GM19023 (cell line): ENCODE measurements around the gene FNDC10.
A peak's percentile ranks its signal among the peaks of the same experiment; 100 is the strongest.
"Not testable (repeated sequence)": the region's sequence is repeated elsewhere in the genome, so short reads cannot be mapped to it uniquely, and the experiment has no call there.

Experiments used
- ATAC-seq: cut with Tn5 transposase; IDR thresholded peaks from one replicate; pipeline ENCODE4 v1.9.1; 2021; ENCODE audit warnings: mild to moderate bottlenecking, moderate library complexity; ENCODE audit not compliant: unreplicated experiment

Gene FNDC10

GRCh38 chr1:1599935-1600860 lies at the start of gene FNDC10:
FNDC10 (minus strand) TSS chr1:1600135; CDS start chr1:1600015, 120 bp downstream.
- ATAC-seq = no peak

DNA sequence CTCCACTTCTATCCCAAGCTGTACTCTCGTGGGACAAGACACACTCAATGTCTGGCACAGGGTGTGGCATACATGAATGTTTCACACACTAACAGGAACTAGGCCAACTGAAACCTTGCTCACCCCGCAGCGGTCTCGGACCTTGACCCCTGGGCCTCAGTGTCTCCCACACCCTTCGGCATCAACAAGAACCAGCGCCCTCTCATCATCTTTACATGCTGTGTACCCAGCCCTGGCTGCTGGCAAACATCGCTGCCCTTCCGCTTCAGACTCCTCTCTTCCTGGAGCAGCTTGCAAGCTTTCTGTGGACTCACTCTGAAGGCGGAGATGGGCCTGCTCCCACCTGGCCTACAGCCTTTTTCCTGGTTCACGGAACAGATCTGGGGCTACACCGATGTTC lies 48.3 kb upstream of the FNDC10 start:
- not testable (repeated sequence) for ATAC-seq

DNA sequence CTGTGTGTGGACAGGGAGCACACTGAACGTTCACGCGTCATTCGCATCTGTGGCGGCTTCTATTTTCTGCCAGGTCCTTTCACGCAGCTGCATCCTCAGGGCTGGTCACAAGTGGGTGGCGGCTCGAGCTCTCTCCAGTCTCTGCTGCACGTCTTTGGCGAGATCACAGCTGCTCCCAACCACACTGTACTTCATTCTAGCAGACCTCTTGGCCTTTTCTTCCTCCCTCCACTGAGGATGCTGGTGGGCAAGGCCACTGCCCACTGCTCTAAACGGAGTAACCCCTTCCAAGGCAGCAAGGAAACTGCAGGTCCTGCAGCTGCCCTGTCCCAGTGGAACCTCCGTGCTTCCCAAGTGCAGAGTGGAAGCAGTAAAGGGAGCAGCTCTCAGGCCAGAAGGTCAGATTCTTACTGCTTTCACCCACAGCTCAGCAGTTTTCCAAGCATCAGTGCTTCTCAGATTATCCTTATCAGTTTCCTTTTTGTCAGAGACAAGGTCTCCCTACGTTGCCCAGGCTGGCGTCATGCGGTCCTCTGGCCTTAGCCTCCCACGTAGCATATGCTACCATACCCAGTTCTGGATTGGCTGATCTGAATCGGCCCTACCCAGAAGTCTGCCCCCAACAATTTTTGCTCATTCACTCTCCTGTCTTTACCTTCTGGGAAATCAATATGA lies 47.8 kb upstream of the FNDC10 start:
- ATAC-seq = not testable (repeated sequence)

DNA sequence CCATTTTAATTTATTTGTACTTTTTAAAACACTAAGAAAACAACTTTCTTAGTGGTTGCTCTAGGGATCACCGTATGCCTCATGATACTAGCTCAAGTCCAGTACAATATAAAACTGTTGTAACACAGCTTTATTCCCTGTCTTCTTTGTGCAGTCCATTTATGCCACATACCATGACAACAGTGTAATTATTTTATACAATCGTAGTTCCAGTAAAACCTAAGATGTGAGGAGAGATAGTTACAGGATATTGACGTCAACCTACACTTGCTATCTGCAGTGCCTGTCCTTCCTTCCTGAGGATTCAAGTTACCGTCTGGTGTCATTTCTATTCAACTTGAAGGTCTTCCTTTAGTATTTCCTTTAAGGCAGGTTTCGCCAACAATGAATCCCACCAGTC lies 46.4 kb upstream of the FNDC10 start:
- not testable (repeated sequence) for ATAC-seq

- not testable (repeated sequence) for ATAC-seq
Observed at GRCh38 chr1:1640711-1641461, 41.0 kb upstream of the FNDC10 start.

GRCh38 chr1:1640081-1640480 lies 40.1 kb upstream of the FNDC10 start:
- ATAC-seq = not testable (repeated sequence)

GRCh38 chr1:1639368-1639767 lies 39.4 kb upstream of the FNDC10 start:
- ATAC-seq = not testable (repeated sequence)

- not testable (repeated sequence) for ATAC-seq
Observed at GRCh38 chr1:1638528-1638927, 38.6 kb upstream of the FNDC10 start.

DNA sequence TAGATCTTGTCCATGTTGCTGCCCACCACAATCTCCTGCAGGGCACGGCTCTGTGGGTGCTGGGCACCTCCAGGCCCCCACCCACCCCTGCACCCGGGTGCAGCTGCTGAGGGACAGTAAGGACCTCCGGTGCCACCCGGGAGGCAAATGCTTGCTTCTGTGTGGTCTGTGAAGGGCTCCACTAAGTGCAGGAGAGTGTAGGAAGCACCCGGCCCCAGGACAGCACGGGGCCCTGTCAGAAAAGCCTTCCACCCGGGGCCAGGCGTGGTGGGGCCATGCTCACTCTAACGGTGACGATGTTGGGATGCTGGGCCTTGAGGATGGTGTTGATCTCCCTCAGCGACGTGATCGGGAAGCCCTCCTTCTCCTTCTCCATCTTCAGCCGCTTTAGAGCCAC lies 37.5 kb upstream of the FNDC10 start:
- ATAC-seq = not testable (repeated sequence)

- not testable (repeated sequence) for ATAC-seq
Observed at GRCh38 chr1:1636621-1637478, 36.9 kb upstream of the FNDC10 start.

GRCh38 chr1:1634613-1635012 lies 34.7 kb upstream of the FNDC10 start:
- ATAC-seq = not testable (repeated sequence)

DNA sequence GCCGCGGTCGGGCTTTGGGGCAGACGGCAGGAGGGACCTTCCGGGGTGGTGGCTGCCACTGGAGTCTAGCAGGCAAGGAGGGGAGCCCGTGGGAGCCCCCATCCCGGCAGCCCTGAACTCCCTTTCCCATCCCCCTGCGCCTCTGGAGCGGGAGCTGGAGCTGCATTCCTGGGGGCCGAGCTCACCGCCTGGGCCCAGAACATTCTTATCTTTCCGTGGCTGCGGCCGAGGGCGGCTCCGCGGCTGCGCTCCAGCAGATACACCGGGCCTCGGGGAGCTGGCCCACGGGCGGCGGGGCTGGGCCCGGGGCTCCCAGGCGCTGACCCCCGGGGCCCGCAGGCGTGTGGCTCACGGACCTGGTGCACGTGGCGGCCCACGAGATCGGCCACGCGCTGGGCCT lies 33.5 kb upstream of the FNDC10 start:
- not testable (repeated sequence) for ATAC-seq

- ATAC-seq = no peak
Observed at GRCh38 chr1:1631782-1632420, 32.0 kb upstream of the FNDC10 start, which contains the start of gene MMP23B. MMP23B (plus strand) TSS chr1:1632173; CDS start chr1:1632219, 46 bp downstream.

DNA sequence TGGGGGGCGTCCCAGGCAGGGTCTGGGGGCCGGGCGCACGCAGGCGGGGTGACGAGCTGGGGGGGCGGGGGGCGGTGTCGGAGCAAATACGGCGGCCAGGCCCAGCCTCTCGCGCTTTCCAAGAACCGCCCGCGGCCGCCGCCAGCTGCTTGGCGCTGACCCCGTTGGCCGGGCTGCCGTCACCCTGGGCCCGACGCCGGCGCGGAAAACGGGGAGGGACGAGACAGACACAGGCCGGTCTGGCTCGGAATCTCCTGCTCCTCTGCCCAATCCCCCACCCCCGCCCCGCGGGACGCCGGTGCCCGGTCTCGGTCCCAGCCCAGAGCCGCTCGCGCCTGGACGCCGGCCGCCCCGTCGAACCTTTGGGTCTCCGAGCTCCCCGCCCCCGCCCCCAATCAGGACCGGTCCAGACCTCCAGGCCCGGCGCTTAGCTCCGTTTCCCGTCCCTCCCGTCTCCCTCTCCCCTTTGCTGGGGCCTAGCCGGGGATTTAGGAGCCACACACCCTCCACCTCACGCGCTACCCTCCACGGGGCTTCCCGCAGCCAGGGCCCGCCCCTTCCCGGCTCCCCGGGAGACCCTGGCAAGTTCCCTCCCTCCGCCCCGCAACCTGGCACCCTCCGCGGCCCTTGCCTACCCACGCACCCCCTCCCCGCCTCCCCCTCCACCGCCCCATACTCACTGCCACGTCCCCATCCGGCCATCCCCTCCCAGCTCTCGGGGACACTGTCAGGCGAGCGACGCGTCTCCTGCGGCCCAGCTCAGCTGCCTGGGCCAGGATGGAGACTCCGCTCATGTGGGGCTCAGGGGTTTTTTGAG lies 31.2 kb upstream of the FNDC10 start:
- no peak for ATAC-seq

DNA sequence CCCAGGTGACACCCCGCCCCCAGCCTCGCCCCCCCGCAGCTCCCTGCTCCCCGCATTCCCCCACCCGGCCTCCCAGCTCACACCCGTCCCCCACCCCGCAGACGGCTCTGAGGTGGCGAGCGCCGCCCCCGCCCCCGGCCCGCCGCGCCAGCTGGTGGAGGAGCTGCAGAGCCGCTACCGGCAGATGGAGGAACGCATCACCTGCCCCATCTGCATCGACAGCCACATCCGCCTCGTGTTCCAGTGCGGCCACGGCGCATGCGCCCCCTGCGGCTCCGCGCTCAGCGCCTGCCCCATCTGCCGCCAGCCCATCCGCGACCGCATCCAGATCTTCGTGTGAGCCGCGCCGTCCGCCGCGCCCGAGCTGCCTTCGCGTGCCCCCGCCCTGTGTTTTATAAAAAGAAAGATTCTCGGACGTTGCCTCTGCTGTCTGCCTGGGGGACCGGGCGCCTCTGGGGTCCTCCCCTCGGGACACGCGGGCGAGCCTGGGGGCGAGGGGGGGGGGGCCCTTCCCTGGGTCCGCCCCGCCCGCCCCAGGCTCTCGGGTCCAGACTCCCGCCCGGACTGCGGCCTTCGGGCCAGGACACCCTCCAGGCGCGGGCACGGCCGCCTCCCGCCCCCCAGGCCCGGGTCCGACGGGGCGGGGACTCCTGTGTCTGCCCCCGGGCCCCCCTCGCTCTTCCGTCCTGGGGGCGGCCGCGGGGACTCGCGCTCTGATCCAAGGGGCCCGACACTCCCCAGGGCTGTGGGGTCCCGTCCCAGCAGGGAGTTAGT lies 30.4 kb upstream of the FNDC10 start:
- ATAC-seq = peak; percentile 54

DNA sequence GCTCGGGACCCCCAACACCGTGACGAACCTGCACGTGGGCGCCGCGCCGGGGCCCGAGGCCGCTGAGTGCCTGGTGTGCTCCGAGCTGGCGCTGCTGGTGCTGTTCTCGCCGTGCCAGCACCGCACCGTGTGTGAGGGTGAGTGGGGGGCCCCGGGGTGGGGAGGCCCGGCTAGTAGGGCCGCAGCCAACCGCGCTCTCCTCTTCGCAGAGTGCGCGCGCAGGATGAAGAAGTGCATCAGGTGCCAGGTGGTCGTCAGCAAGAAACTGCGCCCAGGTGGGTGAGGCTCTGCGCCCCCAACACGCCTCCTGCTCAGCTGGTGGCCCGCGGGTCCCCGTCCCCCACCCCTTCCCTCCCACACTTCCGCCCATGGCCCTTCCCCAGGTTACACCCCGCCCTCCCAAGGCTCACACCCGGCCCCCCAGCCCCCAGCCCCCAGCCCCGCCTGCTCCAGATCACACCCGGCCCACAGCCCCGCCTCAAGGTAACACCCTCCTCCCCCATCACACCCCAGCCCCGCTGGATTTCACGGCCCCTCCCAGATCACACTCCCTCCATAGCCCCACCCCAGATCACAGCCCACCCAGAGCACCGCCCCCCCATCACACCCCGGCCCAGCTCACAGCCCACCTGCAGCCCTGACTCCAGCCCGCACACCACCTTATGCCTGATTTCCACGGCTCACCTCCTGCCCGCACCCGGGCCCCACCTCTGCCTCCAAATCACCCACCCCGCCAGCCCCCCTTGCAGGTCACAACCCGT lies 29.7 kb upstream of the FNDC10 start:
- no peak for ATAC-seq

DNA sequence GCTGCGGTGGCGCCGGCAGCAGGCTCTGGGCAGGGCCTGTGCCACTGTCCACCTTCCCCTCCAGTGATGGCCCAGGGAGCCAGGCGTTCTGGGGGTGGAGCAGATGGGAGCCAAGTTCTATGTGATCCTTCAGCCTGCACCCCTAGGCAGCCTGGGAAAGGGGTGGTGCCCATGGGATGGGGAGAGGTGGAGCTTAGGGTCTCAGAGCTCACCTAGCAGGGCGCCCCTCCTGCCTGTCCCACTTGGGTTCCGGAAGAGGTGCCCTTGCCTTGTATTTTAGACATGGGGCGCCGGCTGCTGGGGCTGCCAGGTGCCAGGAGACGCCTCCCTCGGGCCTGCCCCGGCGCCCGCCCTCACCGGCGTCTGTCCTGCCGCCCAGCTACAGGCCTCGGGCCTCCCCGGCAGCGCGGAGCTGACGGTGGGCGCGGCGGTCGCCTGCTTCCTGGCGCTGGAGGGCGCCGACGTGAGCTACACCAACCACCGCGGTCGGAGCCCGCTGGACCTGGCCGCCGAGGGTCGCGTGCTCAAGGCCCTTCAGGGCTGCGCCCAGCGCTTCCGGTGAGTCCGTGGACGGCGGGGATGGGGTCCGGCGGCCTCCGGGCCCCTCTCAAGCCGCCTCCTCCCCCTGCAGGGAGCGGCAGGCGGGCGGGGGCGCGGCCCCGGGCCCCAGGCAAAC lies 29.0 kb upstream of the FNDC10 start:
- ATAC-seq = no peak
